GM23338 (cell line): ENCODE measurements around the gene GPR55. TPM values are rescaled to one million over a fixed set of nuclear protein-coding genes. Genes with fewer than 3 reads are reported as not detected.
A peak's percentile ranks its signal among the peaks of the same experiment; 100 is the strongest.

Experiments used
- ATAC-seq: fragments of 200-7000 bp; cut with Tn5 transposase; 3 replicates; pipeline ENCODE4 v1.9.1; 2020
- DNase-seq: peaks from one replicate; pipeline ENCODE4 v3.0.0-alpha.2; 2015; ENCODE audit warnings: low spot score
- H2AFZ ChIP-seq: fragments of 200-600 bp; sonication (generic); 2 replicates; pipeline ENCODE4 v1.8.0; 2016; ENCODE audit warnings: antibody characterized with exemption, mild to moderate bottlenecking, moderate library complexity
- H3F3A ChIP-seq: fragments of 200-600 bp; sonication (generic); replicated peaks from 2 replicates; pipeline ENCODE4 v1.8.0; 2017; ENCODE audit warnings: antibody characterized with exemption, mixed run types, low read depth
- H3K27ac ChIP-seq: fragments of 200-600 bp; sonication (generic); 2 replicates; pipeline ENCODE4 v1.6.1; 2016; ENCODE audit warnings: low read depth
- H3K27me3 ChIP-seq: fragments of 200-600 bp; sonication (generic); 2 replicates; pipeline ENCODE4 v1.8.0; 2016; ENCODE audit warnings: mild to moderate bottlenecking, mixed run types, moderate library complexity; ENCODE audit not compliant: insufficient read depth
- H3K36me3 ChIP-seq: fragments of 200-600 bp; sonication (generic); 2 replicates; pipeline ENCODE4 v1.8.0; 2016; ENCODE audit warnings: mild to moderate bottlenecking; ENCODE audit not compliant: insufficient read depth
- H3K4me1 ChIP-seq: fragments of 200-600 bp; sonication (generic); 2 replicates; pipeline ENCODE4 v1.8.0; 2016; ENCODE audit warnings: mild to moderate bottlenecking, moderate library complexity; ENCODE audit not compliant: insufficient read depth
- H3K4me2 ChIP-seq: fragments of 200-600 bp; sonication (generic); 2 replicates; pipeline ENCODE4 v1.7.1; 2017; ENCODE audit warnings: mixed run types
- H3K4me3 ChIP-seq: fragments of 200-600 bp; sonication (generic); 2 replicates; pipeline ENCODE4 v1.6.1; 2016; ENCODE audit warnings: mixed run types
- H3K79me2 ChIP-seq: fragments of 200-600 bp; sonication (generic); replicated peaks from 2 replicates; pipeline ENCODE4 v1.8.0; 2017; ENCODE audit warnings: mild to moderate bottlenecking; ENCODE audit not compliant: insufficient read depth
- H3K9me2 ChIP-seq: fragments of 200-600 bp; sonication (generic); 2 replicates; pipeline ENCODE4 v1.8.0; 2017; ENCODE audit not compliant: insufficient read depth
- H4K20me1 ChIP-seq: fragments of 200-600 bp; sonication (generic); replicated peaks from 2 replicates; pipeline ENCODE4 v1.8.0; 2017; ENCODE audit warnings: mild to moderate bottlenecking; ENCODE audit not compliant: insufficient read depth
- H3K27ac Mint-ChIP-seq: 2 replicates; pipeline ENCODE4 v1.8.0; 2020; ENCODE audit warnings: inconsistent platforms, mild to moderate bottlenecking, moderate library complexity, mixed read lengths
- H3K27me3 Mint-ChIP-seq: 3 replicates; pipeline ENCODE4 v1.8.0; 2022; ENCODE audit warnings: low read depth, mild to moderate bottlenecking, moderate library complexity, mixed read lengths, inconsistent platforms; ENCODE audit not compliant: insufficient read depth, poor library complexity
- H3K36me3 Mint-ChIP-seq: 3 replicates; pipeline ENCODE4 v1.8.0; 2021; ENCODE audit warnings: low read depth, mild to moderate bottlenecking, inconsistent platforms, moderate library complexity, mixed read lengths
- H3K4me1 Mint-ChIP-seq: 3 replicates; pipeline ENCODE4 v1.8.0; 2020; ENCODE audit warnings: mild to moderate bottlenecking, inconsistent platforms, mixed read lengths
- H3K4me3 Mint-ChIP-seq: 3 replicates; pipeline ENCODE4 v1.8.0; 2021; ENCODE audit warnings: moderate library complexity, mild to moderate bottlenecking, inconsistent platforms, mixed read lengths
- H3K9me3 Mint-ChIP-seq: 3 replicates; pipeline ENCODE4 v1.8.0; 2020; ENCODE audit warnings: moderate library complexity, mild to moderate bottlenecking, inconsistent platforms, mixed read lengths
- CTCF ChIP-seq, 2 experiments: fragments of 200-600 bp in 1 of 2; sonication (generic) in 1 of 2; conservative IDR thresholded peaks; 2 replicates each; pipeline versions ENCODE4 v1.5.1 to v1.6.1; 2016 to 2017; ENCODE audit warnings: antibody characterized with exemption in 2 of 2, low read depth in 2 of 2, mild to moderate bottlenecking in 2 of 2, moderate library complexity in 1 of 2
- ETS1 ChIP-seq: IDR thresholded peaks from 2 replicates; pipeline ENCODE4 v1.6.1; 2016; ENCODE audit warnings: antibody characterized with exemption
- EZH2 ChIP-seq: fragments of 200-600 bp; sonication (generic); IDR thresholded peaks from one replicate; pipeline ENCODE4 v1.8.0; 2017; ENCODE audit warnings: antibody characterized with exemption, mild to moderate bottlenecking, low read depth; ENCODE audit not compliant: unreplicated experiment
- EZH2phosphoT487 ChIP-seq: fragments of 200-600 bp; sonication (generic); IDR thresholded peaks from one replicate; pipeline ENCODE4 v1.8.1; 2018; ENCODE audit warnings: antibody characterized with exemption; ENCODE audit not compliant: unreplicated experiment
- POLR2AphosphoS5 ChIP-seq: IDR thresholded peaks from 2 replicates; pipeline ENCODE4 v1.6.1; 2016; ENCODE audit warnings: antibody characterized with exemption, low read depth
- STAT1 ChIP-seq: IDR thresholded peaks from one replicate; pipeline ENCODE4 v1.6.1; 2016; ENCODE audit warnings: antibody characterized with exemption; ENCODE audit not compliant: unreplicated experiment
- ZNF114 ChIP-seq: fragments of 250-450 bp; sonication (Bioruptor Pico); IDR thresholded peaks from 2 replicates; pipeline ENCODE4 v1.5.0; 2020; ENCODE audit warnings: mild to moderate bottlenecking, moderate library complexity
- ZNF331 ChIP-seq: fragments of 250-450 bp; sonication (Bioruptor Pico); IDR thresholded peaks from 2 replicates; pipeline ENCODE4 v1.5.0; 2020; ENCODE audit warnings: low read depth, mild to moderate bottlenecking, moderate library complexity
- ZNF462 ChIP-seq: fragments of 250-450 bp; sonication (Bioruptor Pico); IDR thresholded peaks from 2 replicates; pipeline ENCODE4 v1.5.0; 2020; ENCODE audit warnings: mild to moderate bottlenecking, moderate library complexity
- polyA plus RNA-seq: library from polyadenylated mRNA; unstranded; fragments of >200 nt; fragmentation: Nextera tagmentation; extraction: Ambion mirVana; gene quantifications from 2 replicates; pipeline ENCODE4 v1.2.1, GENCODE V29; 2016
- total RNA-seq: library from RNA; depleted of rRNA; stranded (reverse); fragments of >200 nt; shearing (Covaris generic); gene quantifications from 2 replicates; pipeline ENCODE4 v1.2.3, GENCODE V29; 2014

Gene GPR55
- total and polyA plus RNA-seq, 2 experiments from 2014 or later: not detected

- H3K9me3 Mint-ChIP-seq: no peaks in the 10 kb centered on the region; the same call in 2 of the 3 replicates
- Histone ChIP-seq H3K36me3 (no peaks in the 10 kb centered on the region), H3K27ac (no peak overlapping the region), H3K4me2 (no peak overlapping the region), H3K27me3 (no peaks in the 10 kb centered on the region), H3K4me3 (no peak overlapping the region), H3F3A (no peaks in the 10 kb centered on the region), H3K79me2 (no peaks in the 10 kb centered on the region), H3K9me2 (no peaks in the 10 kb centered on the region), H3K4me1 (no peaks in the 10 kb centered on the region), H4K20me1 (no peaks in the 10 kb centered on the region), H2AFZ (0 out of 2 replicates have a peak overlapping the region, but pooled peaks have one; percentile 74)
- H3K27ac Mint-ChIP-seq: no peak overlapping the region
- DNase-seq (no peak), ATAC-seq (no peak)
- TF ChIP-seq EZH2phosphoT487 (no peak), CTCF (conservative IDR thresholded peaks at IDR 0.05; ENCODE audit: low read depth in 2 of 2) (no peak), EZH2 (no peak), STAT1 (no peak), POLR2AphosphoS5 (no peak), ZNF331 (CRISPR knock-in tag) (no peak), ETS1 (no peak), ZNF462 (CRISPR knock-in tag) (no peak), ZNF114 (no peak)
- H3K27me3 Mint-ChIP-seq: peaks cover 5% of the 10 kb centered on the region
- no peaks in the 10 kb centered on the region; the same call in 2 of the 3 replicates for H3K36me3 Mint-ChIP-seq
- no peaks in the 10 kb centered on the region; the same call in 2 of the 3 replicates for H3K4me1 Mint-ChIP-seq
- no peak overlapping the region for H3K4me3 Mint-ChIP-seq
Measured at GRCh38 chr2:230944123-230944653, 19.1 kb upstream of the GPR55 start.
